Measurements from ENCODE around the gene AHCY.
A peak's percentile ranks its signal among the peaks of the same experiment; 100 is the strongest.
"Not testable (repeated sequence)": the region's sequence is repeated elsewhere in the genome, so short reads cannot be mapped to it uniquely, and the experiment has no call there.

The AHCY gene

GRCh38 chr20:34322267-34323105 is 19.3 kb upstream of the AHCY start:
- DNase-seq (ENCODE audit: low read depth), result no peak

- DNase-seq (ENCODE audit: low read depth), result no peak
These were observed 17.7 kb upstream of the AHCY start for GRCh38 chr20:34320861-34321260.

- no peak for DNase-seq (ENCODE audit: low read depth)
These were observed 15.7 kb upstream of the AHCY start for GRCh38 chr20:34318609-34319443.

- DNase-seq (ENCODE audit: low read depth), result no peak
These were observed 13.2 kb upstream of the AHCY start for GRCh38 chr20:34316196-34316814.

GRCh38 chr20:34315236-34315635 is 12.1 kb upstream of the AHCY start:
- no peak for DNase-seq (ENCODE audit: low read depth)

- peak; percentile 75 for DNase-seq (ENCODE audit: low read depth)
These were observed 9.5 kb upstream of the AHCY start for GRCh38 chr20:34312544-34313217.

- no peak for DNase-seq (ENCODE audit: low read depth)
These were observed 8.9 kb upstream of the AHCY start for GRCh38 chr20:34312024-34312460.

GRCh38 chr20:34311118-34312023 is 8.2 kb upstream of the AHCY start:
- DNase-seq (ENCODE audit: low read depth), result no peak

GRCh38 chr20:34310481-34311117 is 7.4 kb upstream of the AHCY start:
- no peak for DNase-seq (ENCODE audit: low read depth)

GRCh38 chr20:34309691-34310090 is 6.5 kb upstream of the AHCY start:
- DNase-seq (ENCODE audit: low read depth), result no peak

GRCh38 chr20:34305333-34306230 is 2.4 kb upstream of the AHCY start:
- no peak for DNase-seq (ENCODE audit: low read depth)

GRCh38 chr20:34302312-34302722 is 838 bp downstream of the AHCY start:
- no peak for DNase-seq (ENCODE audit: low read depth)

- DNase-seq (ENCODE audit: low read depth), result no peak
These were observed 1.4 kb downstream of the AHCY start for GRCh38 chr20:34301587-34302311.

- DNase-seq (ENCODE audit: low read depth), result no peak
These were observed 2.2 kb downstream of the AHCY start for GRCh38 chr20:34300809-34301586.

GRCh38 chr20:34300256-34300806 is 2.8 kb downstream of the AHCY start:
- no peak for DNase-seq (ENCODE audit: low read depth)

GRCh38 chr20:34299556-34300255 is 3.4 kb downstream of the AHCY start:
- DNase-seq (ENCODE audit: low read depth), result no peak

- DNase-seq (ENCODE audit: low read depth), result not testable (repeated sequence)
These were observed 4.8 kb downstream of the AHCY start for GRCh38 chr20:34298294-34298784.
